Articular chondrocyte of knee joint (primary cell): ENCODE results near the gene C4BPB. TPM values are rescaled to one million over a fixed set of nuclear protein-coding genes. Genes with fewer than 3 reads are reported as not detected.

Experiments
- total RNA-seq: library from RNA; depleted of rRNA; stranded (reverse); fragments of >200 nt; gene quantifications from 2 replicates; pipeline ENCODE4 v1.2.3, GENCODE V29; 2012

The C4BPB gene
- total RNA-seq: not detected in 2 replicates

DNA sequence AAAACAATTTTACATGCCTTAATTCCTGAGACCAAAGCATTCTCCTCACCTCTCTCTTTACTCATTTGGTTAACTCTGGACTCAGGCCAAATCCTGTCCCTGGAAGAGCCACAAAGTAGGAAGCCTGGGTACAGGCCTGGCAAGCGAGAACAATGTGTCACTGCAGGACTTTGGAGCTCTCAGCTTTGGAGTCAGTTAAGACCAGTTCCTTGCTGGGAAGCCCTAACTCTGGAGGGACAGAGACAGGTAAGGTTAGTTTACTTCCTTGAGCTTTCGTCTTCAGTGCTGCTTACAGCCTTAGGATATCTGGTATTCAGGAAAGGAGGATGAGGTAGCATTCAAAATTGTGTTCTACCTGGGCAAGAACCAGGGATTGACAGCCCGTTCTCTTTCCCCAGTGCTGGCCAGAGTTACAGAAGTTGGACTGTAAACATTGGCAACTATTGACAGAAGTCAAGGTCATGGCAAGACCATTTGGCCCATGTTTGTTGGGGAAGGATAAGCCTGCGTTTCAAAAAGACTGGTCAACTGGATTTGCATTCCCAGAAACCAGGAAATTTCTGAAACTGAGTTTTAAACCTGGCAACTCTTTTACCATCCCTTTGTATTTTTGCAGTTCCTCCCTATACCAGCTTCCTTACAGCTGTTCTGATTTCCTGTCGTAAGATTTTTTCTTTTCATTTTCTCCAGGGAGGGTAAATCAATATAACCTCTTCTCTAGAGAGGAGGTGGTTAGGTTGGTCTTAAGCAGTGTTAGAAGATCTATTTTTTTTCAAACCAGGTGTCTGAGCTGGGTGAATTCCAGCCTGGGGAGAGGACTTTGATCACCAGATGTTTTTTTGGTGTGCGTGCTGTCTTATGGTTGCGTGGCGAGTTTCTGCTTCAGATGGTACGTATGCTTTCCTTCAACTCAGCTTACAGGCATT lies at the start of gene C4BPB:
C4BPB (plus strand) TSS at position 160 of the 926 bp plus-strand sequence; CDS start at position 832, 672 bp downstream.

GRCh38 chr1:207051191-207051943 lies 37.3 kb upstream of the C4BPB start, which contains the start of gene YOD1:
YOD1 (minus strand) TSS chr1:207051208; CDS start chr1:207051030, 178 bp downstream.

DNA sequence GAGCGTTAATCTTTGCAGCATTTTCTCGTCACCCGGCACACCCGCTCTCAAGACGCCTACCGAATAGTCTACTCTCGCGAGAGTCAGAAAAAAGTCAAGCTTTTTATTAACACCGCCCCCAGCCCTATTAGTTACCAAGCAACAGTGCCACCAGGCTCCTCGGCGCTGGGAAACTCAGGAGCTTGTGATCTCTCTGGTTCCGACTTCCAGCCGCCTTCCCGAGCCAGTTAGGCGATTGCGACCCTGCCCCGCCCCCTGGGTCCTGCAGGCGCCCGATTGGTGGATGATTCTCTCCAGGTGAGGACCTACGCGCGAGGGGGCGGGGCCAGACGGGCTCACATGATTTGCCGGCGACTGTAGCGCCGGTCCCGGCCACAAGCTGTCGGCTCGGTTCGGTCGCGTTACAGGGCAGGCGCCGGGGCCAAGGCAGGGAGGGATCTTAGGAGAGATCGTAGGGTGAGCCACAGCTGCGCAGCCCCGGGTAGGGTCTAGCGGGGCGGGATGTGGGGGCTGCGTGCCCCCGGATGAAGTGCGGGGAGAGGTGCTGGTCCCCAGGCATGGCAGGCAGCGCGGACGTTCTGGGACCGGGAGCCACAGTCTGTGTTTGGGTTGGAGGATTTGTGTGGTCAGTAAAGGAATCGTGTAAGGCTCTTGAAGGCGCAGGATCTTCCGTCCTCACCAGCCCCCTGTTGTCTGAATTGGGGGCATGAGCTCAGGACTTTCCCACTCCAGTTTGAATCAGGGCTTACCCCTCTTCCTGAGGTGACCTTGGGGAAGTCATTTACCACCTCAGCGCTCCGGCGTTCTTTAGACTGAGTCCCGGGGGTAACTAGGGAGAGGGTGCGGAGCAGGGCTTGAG lies 35.5 kb upstream of the C4BPB start, which contains the start of gene PFKFB2:
PFKFB2 (plus strand) TSS at position 365 of the 859 bp plus-strand sequence. CDS start 1,443 bp downstream, outside the sequence.

DNA sequence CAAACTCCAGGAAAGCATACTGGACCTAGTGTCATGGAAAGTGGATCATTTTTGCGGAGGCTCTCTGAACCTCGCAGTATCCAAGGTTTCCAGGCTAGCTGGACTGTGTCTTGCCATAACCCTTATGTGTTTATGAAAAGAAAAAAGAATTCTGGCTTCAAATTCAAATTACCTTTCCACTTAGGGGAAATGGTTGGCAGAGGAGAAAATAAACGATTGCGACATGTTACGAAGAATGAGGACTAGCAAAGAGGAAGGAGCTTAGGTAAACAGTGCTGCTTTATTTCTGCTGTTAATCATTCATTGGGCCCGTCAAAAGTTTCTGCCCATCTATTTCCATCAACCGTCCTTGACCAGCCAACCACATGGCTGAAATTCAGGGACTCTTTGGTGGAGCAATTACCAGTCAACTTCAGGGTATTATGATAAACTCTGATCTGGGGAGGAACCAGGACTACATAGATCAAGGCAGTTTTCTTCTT lies 15.3 kb downstream of the C4BPB start, which contains the start of gene C4BPA:
C4BPA (plus strand) TSS at position 342 of the 482 bp plus-strand sequence. CDS start 8,793 bp downstream, outside the sequence.

Other genes starting within 250 kb of the C4BPB start
- gene IL20, start 223.2 kb upstream of the C4BPB start, total RNA-seq: not detected in 2 replicates
- gene IL24, start 191.4 kb upstream of the C4BPB start, total RNA-seq: not detected in 2 replicates
- 0.65 TPM in 1 of 2 replicates, not detected in the other for gene FCMR, start 166.9 kb upstream of the C4BPB start, total RNA-seq
- not detected in 2 replicates for gene PIGR, start 142.4 kb upstream of the C4BPB start, total RNA-seq
- not detected in 2 replicates for gene FCAMR, start 118.4 kb upstream of the C4BPB start, total RNA-seq
- 0.13 TPM in 1 of 2 replicates, not detected in the other for gene C1orf116, start 56.1 kb upstream of the C4BPB start, total RNA-seq
- gene YOD1, start 37.7 kb upstream of the C4BPB start, total RNA-seq: 11.7 and 12.3 TPM in 2 replicates
- 10.2 and 15.8 TPM in 2 replicates for gene PFKFB2, start 35.6 kb upstream of the C4BPB start, total RNA-seq
- gene C4BPA, start 15.4 kb downstream of the C4BPB start, total RNA-seq: not detected in 2 replicates
- gene CD55, start 232.8 kb downstream of the C4BPB start, total RNA-seq: 39.1 and 42.9 TPM in 2 replicates